NT2/D1 (cell line): ENCODE data around the gene MAPK6.

ENCODE experiments used
- SUZ12 ChIP-seq: IDR thresholded peaks from 2 replicates; pipeline ENCODE4 v1.6.1; 2011; ENCODE audit not compliant: insufficient read length, insufficient read depth; ENCODE audit errors: extremely low read depth
- ZNF274 ChIP-seq: IDR thresholded peaks from 2 replicates; pipeline ENCODE4 v1.6.1; 2011; ENCODE audit warnings: mild to moderate bottlenecking, low read depth, low read length

GRCh38 chr15:52013151-52013791 is 5.7 kb upstream of the MAPK6 start:
- no peak for TF ChIP-seq ZNF274
- TF ChIP-seq SUZ12 = no peak
